Panc1 (cell line): ENCODE results near the gene AEBP1.

Experiments used
- SIN3A ChIP-seq: IDR thresholded peaks from 2 replicates; pipeline ENCODE4 v1.6.1; 2012; ENCODE audit warnings: low read depth, mild to moderate bottlenecking, low read length, moderate library complexity, borderline replicate concordance; ENCODE audit not compliant: insufficient read depth
- TCF7L2 ChIP-seq: IDR thresholded peaks from 2 replicates; pipeline ENCODE4 v1.6.1; 2011; ENCODE audit warnings: mild to moderate bottlenecking, low read depth, low read length, inconsistent platforms
- TF ChIP-seq, protein P1 (sequence below): fragments of 450-650 bp; IDR thresholded peaks from 2 replicates; pipeline ENCODE4 v1.5.1; 2017; ENCODE audit warnings: mild to moderate bottlenecking

DNA sequence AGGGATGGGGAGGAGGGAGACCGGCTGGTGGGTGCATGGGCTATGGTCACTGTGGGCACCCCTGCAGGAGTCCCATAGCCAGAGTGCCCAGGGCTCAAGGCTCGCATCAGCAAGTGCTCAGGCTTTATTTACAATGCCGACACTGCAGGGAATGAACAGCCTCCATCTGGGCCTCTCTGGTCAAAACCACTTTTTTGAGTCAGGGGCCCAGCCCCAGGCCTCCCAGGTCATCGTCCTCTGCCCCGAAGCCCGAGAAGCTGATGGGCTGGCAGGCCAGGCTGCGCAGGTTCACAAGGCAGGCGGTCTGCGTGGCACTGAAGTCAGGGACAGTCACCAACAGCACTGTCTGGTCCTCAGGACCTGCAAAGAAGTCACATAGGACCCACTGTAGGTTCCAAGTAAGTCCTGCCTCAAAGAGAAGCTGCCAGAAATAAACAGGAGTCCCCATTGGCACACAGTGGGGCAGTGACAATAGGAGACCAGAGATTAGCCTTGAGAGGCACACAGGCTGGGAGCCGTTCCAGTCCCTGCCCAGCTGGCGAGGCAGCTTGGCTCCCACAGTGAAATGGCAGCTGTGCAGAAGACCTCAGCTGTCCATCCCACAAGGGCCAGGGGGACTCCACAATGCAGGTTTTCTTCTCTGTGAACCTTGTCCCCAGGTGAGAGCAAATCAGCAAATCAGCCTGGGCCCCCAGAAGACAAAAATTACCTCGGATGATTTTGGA, 10.6 kb downstream of the AEBP1 start:
- no peak for TF ChIP-seq SIN3A
- TF ChIP-seq, protein P1, sequence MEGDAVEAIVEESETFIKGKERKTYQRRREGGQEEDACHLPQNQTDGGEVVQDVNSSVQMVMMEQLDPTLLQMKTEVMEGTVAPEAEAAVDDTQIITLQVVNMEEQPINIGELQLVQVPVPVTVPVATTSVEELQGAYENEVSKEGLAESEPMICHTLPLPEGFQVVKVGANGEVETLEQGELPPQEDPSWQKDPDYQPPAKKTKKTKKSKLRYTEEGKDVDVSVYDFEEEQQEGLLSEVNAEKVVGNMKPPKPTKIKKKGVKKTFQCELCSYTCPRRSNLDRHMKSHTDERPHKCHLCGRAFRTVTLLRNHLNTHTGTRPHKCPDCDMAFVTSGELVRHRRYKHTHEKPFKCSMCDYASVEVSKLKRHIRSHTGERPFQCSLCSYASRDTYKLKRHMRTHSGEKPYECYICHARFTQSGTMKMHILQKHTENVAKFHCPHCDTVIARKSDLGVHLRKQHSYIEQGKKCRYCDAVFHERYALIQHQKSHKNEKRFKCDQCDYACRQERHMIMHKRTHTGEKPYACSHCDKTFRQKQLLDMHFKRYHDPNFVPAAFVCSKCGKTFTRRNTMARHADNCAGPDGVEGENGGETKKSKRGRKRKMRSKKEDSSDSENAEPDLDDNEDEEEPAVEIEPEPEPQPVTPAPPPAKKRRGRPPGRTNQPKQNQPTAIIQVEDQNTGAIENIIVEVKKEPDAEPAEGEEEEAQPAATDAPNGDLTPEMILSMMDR: no peak
- no peak for TF ChIP-seq TCF7L2
